ACC112 (cell line): ENCODE results near the gene PDE8A.

ENCODE experiments used
- H2AFZ ChIP-seq: fragments of 200-600 bp; sonication (generic); one replicate; pipeline ENCODE4 v1.6.0; 2017; ENCODE audit warnings: antibody characterized with exemption, low read length; ENCODE audit not compliant: unreplicated experiment
- H3K27ac ChIP-seq: fragments of 200-600 bp; sonication (generic); 2 replicates; pipeline ENCODE4 v1.5.1; 2014; ENCODE audit warnings: low read depth, mild to moderate bottlenecking, antibody characterized with exemption, low read length, moderate library complexity
- H3K27me3 ChIP-seq: fragments of 200-600 bp; sonication (generic); 2 replicates; pipeline ENCODE4 v1.6.1; 2014; ENCODE audit warnings: mild to moderate bottlenecking, antibody characterized with exemption, low read length, moderate library complexity, mixed read lengths; ENCODE audit not compliant: insufficient read depth
- H3K36me3 ChIP-seq: fragments of 200-600 bp; sonication (generic); 2 replicates; pipeline ENCODE4 v1.6.1; 2016; ENCODE audit warnings: mild to moderate bottlenecking, antibody characterized with exemption, low read length, moderate library complexity, mixed read lengths; ENCODE audit not compliant: insufficient read depth
- H3K4me1 ChIP-seq: fragments of 200-600 bp; sonication (generic); one replicate; pipeline ENCODE4 v1.6.1; 2016; ENCODE audit warnings: low read length, mixed read lengths; ENCODE audit not compliant: insufficient read depth, unreplicated experiment, control insufficient read depth
- H3K4me3 ChIP-seq: fragments of 200-600 bp; sonication (generic); 2 replicates; pipeline ENCODE4 v1.5.1; 2014; ENCODE audit warnings: mild to moderate bottlenecking, low read depth, low read length
- H3K79me2 ChIP-seq: fragments of 200-600 bp; sonication (generic); one replicate; pipeline ENCODE4 v1.6.0; 2016; ENCODE audit warnings: low read length; ENCODE audit not compliant: control insufficient read depth, unreplicated experiment, insufficient read depth

The PDE8A gene

DNA sequence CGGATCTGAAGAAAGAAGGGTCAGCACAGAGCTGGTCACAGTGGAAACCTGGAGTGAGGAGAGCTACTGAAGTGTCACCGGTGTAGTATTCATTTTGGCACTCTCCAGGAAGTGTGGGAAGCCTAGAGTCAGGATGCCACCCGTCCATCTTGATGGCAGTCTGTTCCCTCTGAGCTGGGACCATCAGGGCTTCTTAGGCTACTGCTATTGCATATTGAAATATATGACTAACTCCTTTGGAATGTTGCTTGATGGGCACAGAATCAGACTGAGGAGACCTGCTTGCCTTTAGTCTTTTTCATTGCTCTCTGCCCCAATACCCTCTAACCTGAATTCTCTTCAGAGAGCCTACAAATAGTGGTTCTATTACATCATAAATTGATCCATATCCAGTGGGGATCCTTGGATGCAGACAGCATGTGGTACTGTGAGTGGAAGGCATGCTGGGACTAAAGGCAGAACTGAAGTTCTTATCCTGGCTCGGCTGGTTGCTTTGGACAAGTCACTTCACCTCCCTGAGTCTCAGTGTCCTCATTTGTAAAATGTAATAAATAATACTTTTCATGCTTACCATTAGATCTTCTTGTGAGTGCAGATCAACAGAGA lies 143.5 kb downstream of the PDE8A start:
- H3K4me1 ChIP-seq: peaks cover 9% of the 10 kb centered on the region
- H2AFZ ChIP-seq: no peak overlapping the region
- no peaks in the 10 kb centered on the region for H3K79me2 ChIP-seq
- H3K4me3 ChIP-seq: no peak overlapping the region
- H3K36me3 ChIP-seq: peaks cover 21% of the 10 kb centered on the region; the same call in 1 of the 2 replicates
- H3K27ac ChIP-seq: no peak overlapping the region
- no peaks in the 10 kb centered on the region for H3K27me3 ChIP-seq

DNA sequence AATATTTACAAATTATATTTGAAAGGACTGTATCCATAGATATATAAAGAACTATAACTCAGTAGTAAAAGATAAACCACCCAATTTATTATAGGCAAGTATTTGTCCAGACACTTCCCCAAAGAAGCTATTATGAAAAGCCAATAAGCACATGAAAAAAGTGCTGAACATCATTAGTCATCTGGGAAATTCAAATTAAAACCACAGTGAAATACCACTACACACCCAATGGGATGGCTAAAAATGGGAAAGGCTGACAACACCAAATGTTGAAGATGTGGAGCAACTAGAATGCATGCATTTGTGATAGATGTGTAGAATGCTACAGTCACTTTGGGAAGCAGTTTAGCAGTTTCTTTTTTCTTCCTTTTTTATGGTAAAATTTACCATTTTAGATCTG lies 147.0 kb downstream of the PDE8A start:
- Histone ChIP-seq H3K27me3 (no peaks in the 10 kb centered on the region), H3K4me3 (no peak overlapping the region), H3K27ac (no peak overlapping the region), H2AFZ (no peak overlapping the region), H3K79me2 (no peaks in the 10 kb centered on the region), H3K4me1 (peaks cover 9% of the 10 kb centered on the region), H3K36me3 (peaks cover 16% of the 10 kb centered on the region; the same call in 1 of the 2 replicates)

DNA sequence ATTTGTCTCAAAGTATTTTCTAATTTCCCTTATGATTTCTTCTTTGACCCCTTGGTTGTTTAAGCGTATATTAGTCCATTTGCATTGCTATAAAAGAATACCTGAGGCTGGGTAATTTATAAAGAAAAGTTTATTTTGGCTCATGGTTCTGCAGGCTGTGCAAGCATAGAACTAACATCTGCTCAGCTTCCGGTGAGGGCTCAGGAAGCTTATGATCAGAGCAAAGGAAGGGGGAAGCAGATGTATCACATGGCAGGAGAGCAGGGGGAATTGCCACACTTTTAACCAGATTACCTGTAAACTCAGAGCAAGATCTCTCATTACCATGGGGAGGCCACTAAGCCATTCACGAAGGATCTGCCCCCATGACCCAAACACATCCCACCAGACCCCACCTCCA lies 148.2 kb downstream of the PDE8A start:
- Histone ChIP-seq H2AFZ (no peak overlapping the region), H3K36me3 (peaks cover 16% of the 10 kb centered on the region; the same call in 1 of the 2 replicates), H3K79me2 (no peaks in the 10 kb centered on the region), H3K4me1 (peaks cover 5% of the 10 kb centered on the region), H3K27me3 (no peaks in the 10 kb centered on the region), H3K4me3 (no peak overlapping the region), H3K27ac (no peak overlapping the region)

DNA sequence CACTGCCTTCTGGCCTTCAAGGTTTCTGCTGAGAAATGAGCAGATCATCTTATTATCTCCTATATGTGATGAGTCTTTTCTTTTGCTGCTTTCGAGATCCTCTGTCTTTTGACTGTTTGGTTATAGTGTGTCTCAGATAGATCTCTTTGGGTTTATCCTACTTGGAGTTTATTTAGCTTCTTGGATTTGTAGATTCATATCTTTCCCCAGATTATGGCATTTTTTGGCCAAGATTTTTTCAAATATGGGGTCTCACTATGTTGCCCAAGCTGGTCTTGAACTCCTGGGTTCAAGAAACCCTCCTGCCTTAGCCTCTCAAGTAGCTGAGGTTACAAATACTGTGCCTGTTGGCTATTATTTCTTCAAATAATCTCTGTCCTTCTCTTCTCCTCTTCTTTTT lies 150.3 kb downstream of the PDE8A start:
- Histone ChIP-seq H3K36me3 (peaks cover 16% of the 10 kb centered on the region; the same call in 1 of the 2 replicates), H3K79me2 (no peaks in the 10 kb centered on the region), H3K27me3 (no peaks in the 10 kb centered on the region), H2AFZ (no peak overlapping the region), H3K4me3 (no peak overlapping the region), H3K4me1 (no peaks in the 10 kb centered on the region), H3K27ac (no peak overlapping the region)

DNA sequence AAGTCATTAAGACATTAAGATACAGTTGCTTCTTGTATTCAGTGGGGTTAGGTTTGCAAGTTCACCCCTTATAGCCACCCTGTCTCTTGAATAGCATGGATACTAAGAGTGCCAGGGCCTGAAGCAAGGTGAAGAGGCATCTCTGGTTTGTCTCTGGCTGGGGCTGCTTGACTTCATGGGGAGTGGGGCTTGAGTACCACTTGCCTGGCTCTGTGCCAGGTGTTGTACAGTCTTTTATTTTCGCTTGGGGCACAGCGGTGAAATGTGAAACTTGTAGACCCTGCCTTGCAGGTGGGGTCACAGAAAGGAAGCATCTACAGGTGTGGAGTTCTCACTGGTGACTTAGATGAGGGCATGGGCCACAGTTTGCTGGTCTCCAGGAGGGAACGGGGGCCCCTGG lies 152.1 kb downstream of the PDE8A start:
- no peaks in the 10 kb centered on the region for H3K27me3 ChIP-seq
- no peak overlapping the region for H3K4me3 ChIP-seq
- H3K4me1 ChIP-seq: no peaks in the 10 kb centered on the region
- peaks cover 11% of the 10 kb centered on the region; the same call in 1 of the 2 replicates for H3K36me3 ChIP-seq
- H3K79me2 ChIP-seq: no peaks in the 10 kb centered on the region
- H2AFZ ChIP-seq: no peak overlapping the region
- no peak overlapping the region for H3K27ac ChIP-seq

DNA sequence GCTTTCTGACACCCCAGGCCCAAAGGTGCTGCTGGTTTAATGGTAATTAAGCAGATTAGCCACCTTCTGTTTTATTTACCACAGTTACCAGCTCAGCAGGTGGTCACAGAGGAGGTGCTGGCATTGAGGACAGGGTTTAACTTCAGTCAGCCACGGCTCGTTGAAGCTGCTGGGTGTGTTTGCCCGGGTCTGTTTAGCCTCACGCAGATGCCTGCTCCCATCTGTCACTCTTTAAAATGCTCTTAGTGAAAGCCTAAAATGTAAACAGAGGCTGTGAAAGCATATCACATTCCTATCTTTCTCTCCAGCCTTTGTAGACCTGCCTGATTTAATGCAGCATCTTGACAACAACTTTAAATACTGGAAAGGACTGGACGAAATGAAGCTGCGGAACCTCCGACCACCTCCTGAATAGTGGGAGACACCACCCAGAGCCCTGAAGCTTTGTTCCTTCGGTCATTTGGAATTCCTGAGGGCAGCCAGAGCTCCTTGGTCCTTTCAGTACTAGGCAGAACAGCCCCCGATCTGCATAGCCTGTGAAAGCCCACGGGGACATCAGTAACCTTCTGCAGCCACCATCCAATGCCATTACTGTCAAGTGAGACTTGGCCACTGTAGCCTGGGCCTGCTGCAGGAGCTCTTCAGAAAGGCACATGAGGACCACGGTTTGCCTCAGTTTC lies 156.0 kb downstream of the PDE8A start:
- H3K4me3 ChIP-seq: no peak overlapping the region
- H3K36me3 ChIP-seq: no peaks in the 10 kb centered on the region
- H3K27ac ChIP-seq: no peak overlapping the region
- H3K4me1 ChIP-seq: peaks cover 12% of the 10 kb centered on the region
- no peaks in the 10 kb centered on the region for H3K79me2 ChIP-seq
- H2AFZ ChIP-seq: no peak overlapping the region
- no peaks in the 10 kb centered on the region for H3K27me3 ChIP-seq

DNA sequence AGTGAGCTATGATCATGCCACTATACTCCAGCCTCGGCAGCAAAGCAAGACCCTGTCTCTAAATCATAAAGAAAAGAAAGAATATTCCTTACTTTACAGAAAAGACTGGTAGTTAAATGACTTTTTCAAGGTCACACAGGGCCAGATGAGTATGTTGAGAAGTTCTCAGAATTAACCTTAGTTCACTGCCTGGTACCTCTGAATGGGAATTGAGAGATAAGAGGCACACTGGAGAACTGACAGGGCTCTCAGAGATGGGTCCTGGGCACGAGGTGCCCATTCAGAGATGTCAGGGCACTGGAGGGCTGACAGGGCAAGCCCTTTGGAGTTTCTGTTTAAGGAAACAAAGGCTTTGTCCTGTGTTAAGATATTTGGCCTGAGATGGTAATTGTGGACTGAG lies 157.7 kb downstream of the PDE8A start:
- H3K27ac ChIP-seq: no peak overlapping the region
- no peaks in the 10 kb centered on the region for H3K27me3 ChIP-seq
- H3K4me1 ChIP-seq: peaks cover 13% of the 10 kb centered on the region
- H2AFZ ChIP-seq: no peak overlapping the region
- H3K36me3 ChIP-seq: no peaks in the 10 kb centered on the region
- H3K4me3 ChIP-seq: no peak overlapping the region
- no peaks in the 10 kb centered on the region for H3K79me2 ChIP-seq

DNA sequence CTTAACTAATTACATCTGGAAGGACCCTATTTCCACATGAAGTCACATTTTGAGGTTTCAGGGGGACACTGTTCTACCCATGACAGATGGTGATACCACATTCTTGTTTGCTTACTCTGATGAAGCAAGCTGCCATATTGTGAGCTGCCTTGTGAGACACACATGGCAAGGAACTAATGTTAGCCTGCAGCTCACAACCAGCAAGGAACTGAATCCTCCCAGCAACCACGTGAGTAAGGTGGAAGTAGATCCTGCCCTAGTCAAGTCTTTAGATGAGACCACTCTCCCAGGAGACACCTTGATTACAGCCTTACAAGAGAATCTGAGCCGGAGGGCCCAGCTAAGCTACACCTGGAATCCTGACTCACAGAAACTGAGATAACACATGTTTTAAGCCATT lies 160.1 kb downstream of the PDE8A start:
- H3K4me1 ChIP-seq: peaks cover 13% of the 10 kb centered on the region
- H3K4me3 ChIP-seq: no peak overlapping the region
- H3K27me3 ChIP-seq: no peaks in the 10 kb centered on the region
- H3K36me3 ChIP-seq: no peaks in the 10 kb centered on the region
- no peaks in the 10 kb centered on the region for H3K79me2 ChIP-seq
- H2AFZ ChIP-seq: no peak overlapping the region
- H3K27ac ChIP-seq: no peak overlapping the region

DNA sequence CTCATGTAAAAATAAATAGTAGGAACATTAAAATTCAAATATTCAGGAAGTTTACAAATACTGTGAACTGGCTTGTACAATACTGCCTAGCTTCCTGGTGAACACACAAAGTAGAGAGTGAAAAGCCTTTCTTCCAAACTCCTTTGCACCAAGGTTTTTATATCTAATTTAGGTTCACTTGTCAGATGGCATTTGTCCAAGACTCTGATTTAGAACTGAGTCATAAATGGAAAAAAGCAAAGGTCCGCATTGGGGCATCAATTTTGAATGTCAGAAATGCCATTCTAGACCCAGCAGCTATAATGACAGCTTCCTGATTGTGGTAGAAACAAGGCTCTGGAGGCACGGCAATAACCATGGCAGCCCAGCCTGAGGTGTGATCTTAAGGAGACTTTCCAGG lies 160.7 kb downstream of the PDE8A start:
- Histone ChIP-seq H3K27ac (no peak overlapping the region), H3K4me1 (peaks cover 13% of the 10 kb centered on the region), H3K4me3 (no peak overlapping the region)

DNA sequence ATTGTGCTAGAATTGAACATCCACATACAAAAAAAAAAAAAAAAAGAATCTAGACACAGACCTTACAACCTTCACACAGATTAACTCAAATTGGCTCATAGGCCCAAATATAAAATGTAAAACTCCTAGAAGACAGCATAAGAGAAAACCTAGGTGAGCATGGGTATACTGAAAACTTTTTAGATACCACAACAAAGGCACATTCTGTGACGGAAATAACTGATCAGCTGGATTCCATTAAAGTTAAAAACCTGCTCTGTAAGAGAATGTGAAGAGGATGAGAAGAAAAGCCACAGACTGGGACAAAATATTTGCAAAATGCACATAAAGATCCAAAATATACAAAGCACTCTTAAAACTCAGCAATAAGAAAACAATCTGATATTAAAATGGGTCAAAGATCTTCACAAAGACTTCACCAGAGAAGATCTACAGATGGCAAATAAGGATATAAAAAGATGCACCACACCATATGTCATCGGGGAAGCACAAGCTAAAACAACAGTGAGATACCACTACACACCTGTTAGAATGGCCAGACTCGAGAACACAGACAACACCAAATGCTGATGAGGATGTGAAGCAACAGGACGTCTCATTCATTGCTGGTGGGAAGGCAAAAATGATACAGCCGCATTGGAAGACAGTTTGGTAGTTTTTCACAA lies 167.9 kb downstream of the PDE8A start:
- Histone ChIP-seq H3K79me2 (no peaks in the 10 kb centered on the region), H2AFZ (no peak overlapping the region), H3K27ac (no peak overlapping the region), H3K36me3 (no peaks in the 10 kb centered on the region), H3K4me3 (no peak overlapping the region), H3K4me1 (no peaks in the 10 kb centered on the region), H3K27me3 (peaks cover 6% of the 10 kb centered on the region; the same call in 1 of the 2 replicates)

More for the DNA sequence above, 160.7 kb downstream of the PDE8A start:
- no peaks in the 10 kb centered on the region for H3K27me3 ChIP-seq
- no peaks in the 10 kb centered on the region for H3K36me3 ChIP-seq
- no peaks in the 10 kb centered on the region for H3K79me2 ChIP-seq
- H2AFZ ChIP-seq: no peak overlapping the region

DNA sequence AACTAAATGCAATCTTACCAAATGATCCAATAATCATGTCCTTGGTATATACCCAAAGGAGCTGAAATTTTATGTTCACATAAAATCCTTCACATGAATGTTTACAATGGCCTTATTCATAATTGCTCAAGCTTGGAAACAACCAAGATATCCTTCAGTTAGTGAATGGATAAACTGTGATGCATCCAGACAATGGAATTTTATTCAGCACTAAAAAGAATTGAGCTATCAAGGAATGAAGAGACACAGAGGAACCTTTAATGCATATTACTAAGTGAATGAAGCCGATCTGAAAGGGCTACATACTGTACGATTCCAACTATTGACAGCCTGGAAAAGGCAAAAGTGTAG lies 168.4 kb downstream of the PDE8A start:
- no peaks in the 10 kb centered on the region for H3K36me3 ChIP-seq
- no peak overlapping the region for H2AFZ ChIP-seq
- no peaks in the 10 kb centered on the region for H3K79me2 ChIP-seq
- H3K27me3 ChIP-seq: peaks cover 6% of the 10 kb centered on the region; the same call in 1 of the 2 replicates
- no peak overlapping the region for H3K4me3 ChIP-seq
- H3K27ac ChIP-seq: no peak overlapping the region
- H3K4me1 ChIP-seq: no peaks in the 10 kb centered on the region
